GM18519 (cell line): ENCODE results near the gene BICDL1.

Source experiments
- ATAC-seq: cut with Tn5 transposase; IDR thresholded peaks from one replicate; pipeline ENCODE4 v1.9.1; 2021; ENCODE audit warnings: mild to moderate bottlenecking, moderate library complexity; ENCODE audit not compliant: unreplicated experiment, low FRiP score

Gene BICDL1

DNA sequence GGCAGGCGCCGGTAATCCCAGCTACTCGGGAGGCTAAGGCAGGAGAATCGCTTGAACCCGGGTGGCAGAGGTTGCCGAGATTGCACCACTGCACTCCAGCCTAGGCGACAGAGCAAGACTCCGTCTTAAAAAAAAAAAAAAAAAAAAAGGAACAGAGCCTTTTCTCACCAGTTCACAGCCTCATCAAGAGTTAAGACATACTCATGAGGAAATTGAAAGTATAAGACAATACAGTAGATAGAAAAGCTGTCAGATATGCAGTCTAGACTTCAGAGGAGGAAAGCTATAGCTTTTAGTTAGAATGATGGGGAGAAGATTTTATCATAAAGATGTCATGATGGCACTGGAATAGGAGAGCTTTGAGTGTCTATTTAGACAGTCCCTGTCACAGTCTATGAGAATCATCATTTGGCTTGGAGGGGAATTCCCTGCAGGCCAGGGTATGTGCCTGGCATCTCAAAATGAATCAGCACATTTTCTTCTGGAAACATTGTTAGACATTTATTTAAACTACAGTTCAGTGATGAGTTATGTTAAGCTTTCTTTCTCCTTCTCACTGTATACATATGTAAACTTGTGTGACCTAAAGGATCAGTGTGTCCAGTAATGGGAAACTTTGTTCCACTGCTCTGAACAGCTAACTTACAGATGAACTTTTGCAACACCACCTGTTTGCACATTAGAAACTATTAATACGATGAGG, 130.4 kb downstream of the BICDL1 start:
- ATAC-seq: no peak

DNA sequence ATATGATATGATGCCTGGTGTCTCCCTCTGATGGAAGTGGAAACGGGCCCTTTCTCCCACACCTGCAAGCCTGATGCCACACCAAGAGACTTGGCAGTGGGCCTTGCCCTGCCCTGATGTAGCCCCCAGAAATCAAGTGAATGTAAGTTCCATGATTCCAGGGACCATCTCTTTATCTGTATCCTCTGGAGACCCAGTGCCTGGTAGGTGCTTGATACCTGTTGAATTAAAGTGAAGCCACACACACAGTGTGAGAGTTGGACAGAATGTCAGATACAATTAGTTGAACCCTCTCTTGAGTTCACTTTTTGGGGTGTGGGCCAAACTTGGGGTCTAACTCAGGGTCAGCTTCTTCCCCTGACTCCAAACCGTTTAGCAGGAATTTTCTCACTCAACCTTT, 132.3 kb downstream of the BICDL1 start:
- no peak for ATAC-seq

DNA sequence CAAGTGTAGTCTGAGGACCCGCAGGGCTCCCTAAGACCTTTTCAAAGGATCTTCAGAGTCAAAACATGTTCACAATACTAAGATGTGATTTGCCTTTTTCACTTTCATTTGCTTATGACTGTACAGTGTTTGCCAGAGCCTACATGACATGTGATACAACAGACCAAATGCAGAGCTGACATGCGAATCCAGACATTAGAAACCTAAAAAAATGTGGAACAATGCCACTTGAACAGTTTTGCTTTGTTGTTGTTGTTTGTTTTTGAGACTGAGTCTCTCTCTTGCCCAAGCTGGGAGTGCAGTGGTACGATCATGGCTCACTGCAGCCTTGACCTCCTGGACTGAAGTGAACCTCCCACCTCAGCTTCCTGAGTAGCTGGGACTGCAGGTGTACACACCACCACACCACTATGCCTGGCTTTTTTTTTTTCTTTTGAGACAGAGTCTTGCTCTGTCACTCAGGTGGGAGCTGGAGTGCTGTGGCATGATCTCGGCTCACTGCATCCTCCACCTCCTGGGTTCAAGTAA, 132.8 kb downstream of the BICDL1 start:
- peak; percentile 33 for ATAC-seq

DNA sequence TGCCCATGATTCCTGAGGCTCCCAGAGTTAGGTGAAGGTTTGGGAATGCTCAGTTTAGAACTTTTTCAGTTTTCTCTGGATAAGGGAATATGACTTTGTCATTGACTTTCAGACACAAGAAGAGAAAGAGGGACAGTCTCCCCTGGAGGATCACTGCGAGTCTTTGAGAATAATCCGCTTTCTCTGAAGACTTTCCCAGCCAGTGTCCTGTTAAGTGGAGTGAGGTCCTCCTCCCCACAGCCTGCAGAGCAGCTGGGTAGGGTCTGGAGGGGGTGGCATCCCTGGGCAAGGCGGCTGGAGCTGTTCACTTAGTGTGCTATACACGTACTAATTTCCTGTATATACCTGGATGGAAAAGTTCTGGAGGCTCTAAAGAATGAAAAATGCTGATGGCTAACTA, 136.0 kb downstream of the BICDL1 start:
- ATAC-seq: no peak

GRCh38 chr12:120125792-120126634, 137.0 kb downstream of the BICDL1 start:
- ATAC-seq: no peak

DNA sequence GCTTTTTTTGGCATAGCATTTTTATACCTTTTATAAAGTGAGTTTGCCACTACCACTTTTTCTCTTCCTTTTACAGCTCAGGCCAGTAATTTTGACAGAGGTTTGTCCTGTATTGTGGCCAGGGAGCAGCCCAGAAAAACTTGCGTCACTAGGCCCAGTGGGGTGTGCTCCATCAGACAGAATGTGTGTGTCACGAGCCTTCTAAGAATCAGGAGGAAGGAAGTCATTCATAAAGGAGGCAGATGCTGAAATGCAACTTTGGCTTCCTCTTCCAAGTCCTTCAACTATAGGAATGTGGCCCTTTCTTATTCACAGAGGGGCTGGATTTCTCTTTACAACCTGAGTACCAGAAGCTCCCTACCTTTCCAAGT, 137.6 kb downstream of the BICDL1 start:
- no peak for ATAC-seq

DNA sequence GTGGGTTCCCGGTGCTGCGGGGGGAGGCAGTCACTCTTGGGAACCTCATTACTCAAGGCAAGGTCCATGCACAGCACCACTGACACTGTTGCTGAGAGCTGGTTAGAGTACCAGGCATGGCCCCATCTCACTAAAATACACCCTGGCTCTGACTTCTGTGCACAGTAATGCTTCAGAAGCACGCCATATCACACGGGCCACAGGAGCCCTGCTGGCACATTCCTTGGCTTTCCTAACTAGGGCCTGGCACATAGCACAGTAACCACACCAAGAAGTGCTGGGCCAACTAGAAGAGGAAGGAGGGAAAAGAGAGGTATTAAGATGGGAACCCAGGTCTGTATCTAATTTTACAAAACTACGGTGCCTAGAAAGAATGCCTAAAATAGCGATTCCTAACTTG, 141.0 kb downstream of the BICDL1 start:
- no peak for ATAC-seq

- ATAC-seq: no peak
These were observed 142.1 kb downstream of the BICDL1 start for GRCh38 chr12:120131116-120131515.

DNA sequence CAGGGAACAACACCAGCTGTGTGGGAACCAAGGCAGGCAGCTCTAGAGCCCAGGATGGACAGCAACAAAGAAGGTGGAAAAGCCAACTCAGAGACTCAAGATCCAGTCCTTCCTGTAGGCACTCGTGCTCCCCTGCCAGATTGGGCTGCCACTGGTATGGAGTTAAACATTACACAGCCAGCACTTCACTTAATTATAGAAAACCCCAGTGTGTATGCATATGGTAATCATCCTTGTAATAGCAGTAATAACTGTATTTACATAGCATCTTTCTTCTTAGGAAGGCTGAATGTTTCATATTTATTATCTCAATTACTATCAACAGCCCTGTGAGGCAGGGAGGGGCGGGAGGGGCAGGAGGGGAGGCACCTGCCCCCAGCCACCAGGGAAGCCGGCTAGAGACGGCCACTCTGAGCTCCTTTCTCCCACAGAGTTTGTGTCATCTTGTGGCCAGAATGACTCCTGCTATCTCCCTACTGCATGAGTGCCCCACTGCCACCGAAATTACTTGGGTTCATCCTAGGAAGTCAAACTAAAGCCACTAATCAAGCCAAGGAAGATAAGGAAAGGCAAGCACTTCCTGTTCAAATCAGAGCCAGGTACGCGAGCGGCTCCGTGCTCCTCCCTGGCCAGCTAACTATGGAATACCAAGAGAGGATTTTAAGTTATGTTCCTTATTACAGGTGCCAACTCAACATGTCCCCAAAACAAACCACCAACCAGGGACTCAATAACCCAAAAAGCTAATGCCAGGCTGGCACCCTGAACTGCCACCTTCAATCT, 143.2 kb downstream of the BICDL1 start:
- no peak for ATAC-seq

- ATAC-seq: peak; percentile 84
These were observed 143.9 kb downstream of the BICDL1 start for GRCh38 chr12:120132863-120133385.

GRCh38 chr12:120134307-120134980, 145.4 kb downstream of the BICDL1 start:
- ATAC-seq: no peak

GRCh38 chr12:120136093-120136770, 147.2 kb downstream of the BICDL1 start:
- no peak for ATAC-seq

- no peak for ATAC-seq
These were observed 148.8 kb downstream of the BICDL1 start for GRCh38 chr12:120137833-120138232.

- ATAC-seq: no peak
These were observed 149.3 kb downstream of the BICDL1 start for GRCh38 chr12:120138366-120138765.

- no peak for ATAC-seq
These were observed 150.9 kb downstream of the BICDL1 start for GRCh38 chr12:120139958-120140357.

- ATAC-seq: no peak
These were observed 151.6 kb downstream of the BICDL1 start for GRCh38 chr12:120140603-120141002.

DNA sequence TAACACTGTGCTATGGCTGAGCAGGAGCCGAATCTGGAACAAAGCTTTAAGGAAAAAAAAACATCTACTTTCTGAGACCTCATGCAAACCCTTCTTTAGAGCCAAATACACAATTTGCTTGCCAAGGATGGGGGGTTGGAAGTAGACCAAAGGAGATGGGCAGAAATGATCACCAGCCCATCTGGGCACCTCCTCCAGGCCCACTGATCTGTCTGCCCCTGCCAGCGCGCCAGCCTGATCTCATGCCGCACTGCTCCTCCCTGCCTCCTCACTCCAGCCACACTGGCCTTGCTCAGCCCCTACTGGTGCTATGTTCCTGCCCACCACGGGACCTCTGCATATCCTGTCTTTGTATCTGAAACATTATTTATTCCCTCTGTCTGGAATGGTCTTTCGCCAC, 152.3 kb downstream of the BICDL1 start:
- no peak for ATAC-seq

DNA sequence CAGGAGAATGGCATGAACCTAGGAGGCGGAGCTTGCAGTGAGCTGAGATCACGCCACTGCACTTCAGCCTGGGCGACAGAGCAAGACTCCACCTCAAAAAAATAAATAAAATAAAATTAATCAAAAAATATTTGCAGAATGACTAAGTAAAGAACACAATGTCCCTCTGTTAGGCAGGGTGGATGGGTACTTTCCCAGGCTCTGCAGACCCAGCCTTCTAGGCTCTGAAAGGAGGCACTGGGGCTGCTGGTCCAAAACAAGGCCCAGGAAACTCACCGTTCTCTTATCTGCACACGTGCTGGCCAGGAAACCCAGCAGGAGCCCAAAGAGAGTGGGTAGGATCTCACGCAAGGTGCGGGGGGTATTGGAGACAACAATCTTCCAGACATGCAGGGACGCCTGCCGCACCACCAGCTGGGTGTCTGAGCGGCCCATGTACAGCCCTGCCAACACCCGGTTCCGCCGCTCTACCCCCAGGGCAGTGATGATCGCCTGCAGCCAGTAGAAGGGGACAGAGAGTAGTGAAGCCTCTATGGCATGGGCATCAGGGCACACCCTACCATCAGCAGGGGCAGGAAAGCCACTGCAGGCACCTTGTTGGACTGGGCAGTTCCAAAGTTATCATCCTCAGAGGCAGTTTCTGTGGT, 153.3 kb downstream of the BICDL1 start:
- ATAC-seq: no peak
